A673 (cell line): ENCODE results near the gene HLA-DMA.

Experiments
- CTCF ChIP-seq: fragments of 300-800, 200-600 bp; sonication (generic); conservative IDR thresholded peaks from 2 replicates; pipeline ENCODE4 v1.5.1; 2017; ENCODE audit warnings: low read depth, mild to moderate bottlenecking, antibody characterized with exemption, low read length, moderate library complexity, mixed read lengths
- EZH2 ChIP-seq: fragments of 200-600 bp; sonication (generic); IDR thresholded peaks from 2 replicates; pipeline ENCODE4 v1.6.1; 2017; ENCODE audit warnings: borderline replicate concordance, low read depth, mild to moderate bottlenecking, mixed read lengths, antibody characterized with exemption, low read length; ENCODE audit not compliant: poor library complexity, severe bottlenecking

- TF ChIP-seq CTCF: no peak
- no peak for TF ChIP-seq EZH2
Observed at GRCh38 chr6:32931211-32931610, 21.7 kb downstream of the HLA-DMA start.
